ENCODE results near the gene ABLIM1.
A peak's percentile ranks its signal among the peaks of the same experiment; 100 is the strongest.

Gene ABLIM1

GRCh38 chr10:114519756-114520293 lies 138.2 kb downstream of the ABLIM1 start:
- DNase-seq (ENCODE audit: low read depth) = no peak
- TF ChIP-seq, protein P1, sequence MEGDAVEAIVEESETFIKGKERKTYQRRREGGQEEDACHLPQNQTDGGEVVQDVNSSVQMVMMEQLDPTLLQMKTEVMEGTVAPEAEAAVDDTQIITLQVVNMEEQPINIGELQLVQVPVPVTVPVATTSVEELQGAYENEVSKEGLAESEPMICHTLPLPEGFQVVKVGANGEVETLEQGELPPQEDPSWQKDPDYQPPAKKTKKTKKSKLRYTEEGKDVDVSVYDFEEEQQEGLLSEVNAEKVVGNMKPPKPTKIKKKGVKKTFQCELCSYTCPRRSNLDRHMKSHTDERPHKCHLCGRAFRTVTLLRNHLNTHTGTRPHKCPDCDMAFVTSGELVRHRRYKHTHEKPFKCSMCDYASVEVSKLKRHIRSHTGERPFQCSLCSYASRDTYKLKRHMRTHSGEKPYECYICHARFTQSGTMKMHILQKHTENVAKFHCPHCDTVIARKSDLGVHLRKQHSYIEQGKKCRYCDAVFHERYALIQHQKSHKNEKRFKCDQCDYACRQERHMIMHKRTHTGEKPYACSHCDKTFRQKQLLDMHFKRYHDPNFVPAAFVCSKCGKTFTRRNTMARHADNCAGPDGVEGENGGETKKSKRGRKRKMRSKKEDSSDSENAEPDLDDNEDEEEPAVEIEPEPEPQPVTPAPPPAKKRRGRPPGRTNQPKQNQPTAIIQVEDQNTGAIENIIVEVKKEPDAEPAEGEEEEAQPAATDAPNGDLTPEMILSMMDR (conservative IDR thresholded peaks at IDR 0.05; ENCODE audit: low read depth, low read length) = no peak
- no peak overlapping the region for H3K4me3 ChIP-seq (ENCODE audit: low read length)

DNA sequence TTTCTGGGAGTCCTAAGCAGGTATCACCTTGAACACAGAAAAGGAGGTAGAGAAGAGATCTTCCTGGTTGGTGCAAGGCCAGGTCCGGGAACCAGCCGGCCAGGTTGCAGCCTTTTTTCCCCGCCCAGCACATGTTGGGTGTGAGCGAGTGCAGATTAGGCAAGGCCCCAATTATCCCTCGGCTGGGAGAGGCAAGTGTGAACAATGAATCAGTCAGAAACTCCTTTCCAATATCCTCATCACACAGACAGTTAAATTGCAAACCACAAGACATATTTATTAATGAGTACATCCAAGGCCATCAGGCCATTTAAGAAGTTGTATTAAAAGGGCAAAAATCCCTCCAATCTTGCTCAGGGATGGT lies 138.8 kb downstream of the ABLIM1 start:
- peak; percentile 65 for DNase-seq (ENCODE audit: low read depth)
- TF ChIP-seq, protein P1 (conservative IDR thresholded peaks at IDR 0.05; ENCODE audit: low read depth, low read length) = no peak
- H3K4me3 ChIP-seq (ENCODE audit: low read length) = no peak overlapping the region

GRCh38 chr10:114518401-114519305 lies 139.4 kb downstream of the ABLIM1 start:
- no peak for DNase-seq (ENCODE audit: low read depth)
- no peak overlapping the region for H3K4me3 ChIP-seq (ENCODE audit: low read length)
- TF ChIP-seq, protein P1 (conservative IDR thresholded peaks at IDR 0.05; ENCODE audit: low read depth, low read length) = no peak

GRCh38 chr10:114517368-114518250 lies 140.5 kb downstream of the ABLIM1 start:
- TF ChIP-seq, protein P1 (conservative IDR thresholded peaks at IDR 0.05; ENCODE audit: low read depth, low read length) = no peak
- H3K4me3 ChIP-seq (ENCODE audit: low read length) = no peak overlapping the region
- DNase-seq (ENCODE audit: low read depth) = no peak

DNA sequence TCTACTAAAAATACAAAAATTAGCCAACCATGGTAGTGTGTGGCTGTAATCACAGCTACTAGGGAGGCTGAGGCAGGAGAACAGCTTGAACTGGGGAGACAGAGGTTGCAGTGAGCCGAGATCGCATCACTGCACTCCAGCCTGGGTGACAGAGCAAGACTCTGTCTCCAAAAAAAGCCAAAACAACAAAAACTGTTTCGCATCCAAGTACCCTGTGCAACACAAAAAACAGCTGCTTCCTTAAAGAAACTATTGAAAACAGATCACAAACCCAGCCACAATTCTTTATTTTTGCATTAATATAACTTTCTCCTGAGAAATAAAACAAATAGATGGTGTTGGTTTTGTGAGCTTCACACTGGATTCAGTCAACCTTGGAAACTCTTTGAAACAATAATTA lies 141.7 kb downstream of the ABLIM1 start:
- no peak for DNase-seq (ENCODE audit: low read depth)
- TF ChIP-seq, protein P1 (conservative IDR thresholded peaks at IDR 0.05; ENCODE audit: low read depth, low read length) = no peak

GRCh38 chr10:114515298-114515914 lies 142.7 kb downstream of the ABLIM1 start:
- H3K4me3 ChIP-seq (ENCODE audit: low read length) = no peak overlapping the region
- no peak for DNase-seq (ENCODE audit: low read depth)
- TF ChIP-seq, protein P1 (conservative IDR thresholded peaks at IDR 0.05; ENCODE audit: low read depth, low read length) = no peak

More for the DNA sequence above, 141.7 kb downstream of the ABLIM1 start:
- H3K4me3 ChIP-seq (ENCODE audit: low read length) = no peak overlapping the region
